A549 (cell line): ENCODE data around the gene CRTC3. TPM values are rescaled to one million over a fixed set of nuclear protein-coding genes. Genes with fewer than 3 reads are reported as not detected.

ENCODE experiments used
- ATAC-seq, 2 experiments: fragments of 200-7000 bp in 1 of 2; fragments of >200 bp in 1 of 2; cut with Nextera tagmentation in 1 of 2; cut with Tn5 transposase in 1 of 2; 3 replicates each; pipeline versions ENCODE4 v1.8.0 to v1.9.1; 2018 to 2020; ENCODE audit warnings: mild to moderate bottlenecking in 1 of 2, moderate library complexity in 1 of 2
- CTCF ChIA-PET: fragments of 300-600 bp; sonication (Branson Sonifier 250); formaldehyde crosslinking; extraction: SDS; loops from one replicate; lab custom pipeline; 2021; ENCODE audit warnings: antibody characterized with exemption, inconsistent platforms; lab: Yijun Ruan, JAX
- POLR2A ChIA-PET: fragments of 350-600 bp; formaldehyde crosslinking; extraction: SDS; loops from one replicate; lab custom pipeline; 2021; ENCODE audit warnings: antibody characterized with exemption, inconsistent platforms; lab: Yijun Ruan, JAX
- DNase-seq, 2 experiments: peaks; one replicate each; pipeline versions ENCODE4 v3.0.0 to v3.0.0-alpha.2; 2011 to 2016; ENCODE audit warnings: low read depth in 1 of 2, low spot score in 1 of 2
- FAIRE-seq: peaks from 2 replicates; lab custom pipeline; 2011; peaks lifted over from hg19 to GRCh38; lab: Jason Lieb, UNC
- H3K27ac ChIP-seq, 2 experiments: fragments of >200 bp; sonication (Bioruptor Twin); formaldehyde crosslinking; 3 replicates each; pipeline ENCODE4 v1.5.1; 2016 to 2017
- H3K4me1 ChIP-seq: fragments of >200 bp; sonication (Bioruptor Twin); formaldehyde crosslinking; 3 replicates; pipeline ENCODE4 v1.6.1; 2016
- H3K4me2 ChIP-seq: fragments of >200 bp; sonication (Bioruptor Twin); formaldehyde crosslinking; 3 replicates; pipeline ENCODE4 v1.6.1; 2016
- H3K4me3 ChIP-seq: fragments of >200 bp; sonication (Bioruptor Twin); formaldehyde crosslinking; 3 replicates; pipeline ENCODE4 v1.5.1; 2016
- H3K9me3 ChIP-seq: fragments of >200 bp; sonication (Bioruptor Twin); formaldehyde crosslinking; 3 replicates; pipeline ENCODE4 v1.6.1; 2016
- ATOH8 ChIP-seq: fragments of 250-450 bp; sonication (Bioruptor Pico); IDR thresholded peaks from 2 replicates; pipeline ENCODE4 v1.5.0; 2020; ENCODE audit warnings: low read depth, mild to moderate bottlenecking, moderate library complexity
- CBX8 ChIP-seq: fragments of 200-600 bp; sonication (generic); IDR thresholded peaks from 2 replicates; pipeline ENCODE4 v1.6.1; 2016
- CHD2 ChIP-seq: fragments of 150-350 bp; IDR thresholded peaks from 2 replicates; pipeline ENCODE4 v1.6.1; 2014; ENCODE audit warnings: low read length; ENCODE audit not compliant: partially characterized antibody
- CHD4 ChIP-seq: fragments of 200-600 bp; sonication (generic); IDR thresholded peaks from 2 replicates; pipeline ENCODE4 v1.6.1; 2016; ENCODE audit warnings: antibody characterized with exemption, mild to moderate bottlenecking, borderline replicate concordance
- EHMT2 ChIP-seq: fragments of 200-600 bp; sonication (generic); IDR thresholded peaks from 2 replicates; pipeline ENCODE4 v1.6.1; 2016; ENCODE audit warnings: antibody characterized with exemption, low read depth, mild to moderate bottlenecking, moderate library complexity
- ESRRA ChIP-seq: fragments of 150-350 bp; IDR thresholded peaks from 2 replicates; pipeline ENCODE4 v1.6.1; 2014; ENCODE audit warnings: mild to moderate bottlenecking, low read length, borderline replicate concordance
- FOXS1 ChIP-seq: fragments of 250-450 bp; sonication (Bioruptor Pico); IDR thresholded peaks from 2 replicates; pipeline ENCODE4 v1.5.0; 2020; ENCODE audit warnings: mild to moderate bottlenecking, moderate library complexity
- HES2 ChIP-seq: fragments of >200 bp; sonication (Bioruptor Twin); formaldehyde crosslinking; IDR thresholded peaks from 2 replicates; pipeline ENCODE4 v1.6.1; 2016
- HMGXB4 ChIP-seq: fragments of 250-450 bp; sonication (Bioruptor Pico); IDR thresholded peaks from 2 replicates; pipeline ENCODE4 v1.5.0; 2021; ENCODE audit warnings: mild to moderate bottlenecking, moderate library complexity, borderline replicate concordance
- JUN ChIP-seq, 2 experiments: fragments of >200 bp; sonication (Bioruptor Twin); formaldehyde crosslinking; IDR thresholded peaks; 2 replicates in 1 of 2; 3 replicates in 1 of 2; pipeline ENCODE4 v1.6.1; 2016 to 2017
- JUNB ChIP-seq: fragments of >200 bp; sonication (Bioruptor Twin); formaldehyde crosslinking; IDR thresholded peaks from 2 replicates; pipeline ENCODE4 v1.6.1; 2016
- MAFK ChIP-seq: fragments of 450-650 bp; IDR thresholded peaks from 2 replicates; pipeline ENCODE4 v1.6.1; 2014; ENCODE audit not compliant: partially characterized antibody
- NPAS2 ChIP-seq: fragments of 250-450 bp; sonication (Bioruptor Pico); IDR thresholded peaks from 2 replicates; pipeline ENCODE4 v1.8.0; 2022; ENCODE audit warnings: mild to moderate bottlenecking, moderate library complexity, borderline replicate concordance
- PBX3 ChIP-seq: IDR thresholded peaks from 2 replicates; pipeline ENCODE4 v1.6.1; 2012
- RCOR1 ChIP-seq: fragments of 150-350 bp; IDR thresholded peaks from 2 replicates; pipeline ENCODE4 v1.6.1; 2014; ENCODE audit warnings: antibody characterized with exemption, low read length, low read depth
- TFCP2L1 ChIP-seq: fragments of 250-450 bp; sonication (Bioruptor Pico); IDR thresholded peaks from 2 replicates; pipeline ENCODE4 v1.5.0; 2021; ENCODE audit warnings: mild to moderate bottlenecking
- ZNF302 ChIP-seq: fragments of 250-450 bp; sonication (Bioruptor Pico); IDR thresholded peaks from 2 replicates; pipeline ENCODE4 v1.9.0; 2021; ENCODE audit warnings: inconsistent platforms, mild to moderate bottlenecking, moderate library complexity
- WGBS: methylation state at CpG from one replicate; pipeline ENCODE4 v1.1.6; 2017; ENCODE audit errors: missing lambda C conversion rate; 5-methylcytosine and 5-hydroxymethylcytosine counted together
- polyA plus RNA-seq, 4 experiments: library from polyadenylated mRNA; depleted of rRNA in 3 of 4; stranded (reverse); fragments of >200 nt; fragmentation: RNase III in 1 of 4; extraction: RNeasy Plus Mini Kit Qiagen cat#74134 plus additional on column Dnase treatment in 1 of 4; gene quantifications; 2 replicates in 3 of 4; 3 replicates in 1 of 4; pipeline ENCODE4 v1.2.3, GENCODE V29; 2011 to 2017

CRTC3 gene
- polyA plus RNA-seq, 2 of the 4 experiments (the other 2 are of a cell fraction): 17.5 to 30.5 TPM

GRCh38 chr15:90559119-90559518 is 29.4 kb downstream of the CRTC3 start:
- no peak overlapping the region for H3K4me3 ChIP-seq
- ATAC-seq: no peak
- H3K4me2 ChIP-seq: no peak overlapping the region
- WGBS: 91% methylated on average over 1 of the region's 1 CpG
- H3K9me3 ChIP-seq: no peaks in the 10 kb centered on the region
- peaks cover 43% of the 10 kb centered on the region; the same call in 2 of the 3 replicates for H3K4me1 ChIP-seq
- TF ChIP-seq CHD2 (no peak), JUNB (no peak), ESRRA (no peak), ATOH8 (no peak), JUN (IDR thresholded peaks at IDR 0.05) (no peak)
- TF ChIP-seq, all 56 proteins: peak for 0
- POLR2A ChIA-PET: no interaction called here
- CTCF ChIA-PET: no interaction called here
- FAIRE-seq (no peak), DNase-seq (no peak)
- H3K27ac ChIP-seq: no peak overlapping the region; a peak in 1 of 6 replicates

- ATAC-seq: peak; percentile 51 to 78; a peak in 4 of 6 replicates
- FAIRE-seq: no peak
- Histone ChIP-seq H3K9me3 (no peaks in the 10 kb centered on the region), H3K4me1 (peaks cover 48% of the 10 kb centered on the region; the same call in 2 of the 3 replicates), H3K4me2 (peak overlapping the region; percentile 17; the same call in 2 of the 3 replicates), H3K4me3 (no peak overlapping the region), H3K27ac (0 out of 6 replicates have a peak overlapping the region, but pooled peaks have one; percentile 2 to 16)
- POLR2A ChIA-PET: interaction anchor here (2.1 kb wide), 1 partner anchor 30 kb away, joined by 5 read pairs; the partner anchor contains the start of gene CRTC3
- WGBS: 75% methylated on average over 7 of the region's 7 CpGs
- CTCF ChIA-PET: interaction anchor here (0.8 to 2.6 kb wide), 6 partner anchors 11 to 240 kb away, joined by 3 to 12 read pairs (median 4); no protein-coding TSS in a partner anchor
- DNase-seq: peak in 1 of 2 experiments; percentile 55
- no peak for TF ChIP-seq ESRRA
- no peak for TF ChIP-seq CBX8
- TF ChIP-seq EHMT2: no peak
Observed at GRCh38 chr15:90560229-90560776, 30.6 kb downstream of the CRTC3 start.

- H3K4me2 ChIP-seq: no peak overlapping the region
- 89% methylated on average over 5 of the region's 5 CpGs for WGBS
- no peak for ATAC-seq
- H3K4me3 ChIP-seq: no peak overlapping the region
- TF ChIP-seq MAFK (no peak), ZNF302 (CRISPR knock-in tag) (no peak), HMGXB4 (CRISPR knock-in tag) (no peak), ATOH8 (no peak), RCOR1 (no peak), PBX3 (no peak), JUNB (no peak), TFCP2L1 (CRISPR knock-in tag) (no peak), CHD4 (no peak), NPAS2 (no peak), FOXS1 (CRISPR knock-in tag) (no peak), HES2 (no peak), EHMT2 (no peak)
- 0 out of 6 replicates have a peak overlapping the region, but pooled peaks of 1 of the 2 experiments have one; percentile 9 for H3K27ac ChIP-seq
- H3K4me1 ChIP-seq: peaks cover 48% of the 10 kb centered on the region; the same call in 2 of the 3 replicates
- no peaks in the 10 kb centered on the region for H3K9me3 ChIP-seq
- DNase-seq: no peak
- CTCF ChIA-PET: interaction anchor here (0.6 to 2.6 kb wide), 8 partner anchors 12 to 260 kb away, joined by 3 to 12 read pairs (median 3); no protein-coding TSS in a partner anchor
- POLR2A ChIA-PET: interaction anchor here (2.1 kb wide), 1 partner anchor 31 kb away, joined by 5 read pairs; the partner anchor contains the start of gene CRTC3
- no peak for FAIRE-seq
Observed at GRCh38 chr15:90561344-90562244, 31.9 kb downstream of the CRTC3 start.
